GM12864 (cell line): Measurements from ENCODE around the gene ZNF552.
"Not testable (repeated sequence)": the region's sequence is repeated elsewhere in the genome, so short reads cannot be mapped to it uniquely, and the experiment has no call there.

Source experiments
- DNase-seq: peaks from one replicate; pipeline ENCODE4 v3.0.0-alpha.2; 2011; ENCODE audit warnings: low read depth
- H3K4me3 ChIP-seq: 2 replicates; pipeline ENCODE4 v1.5.1; 2011; ENCODE audit warnings: mild to moderate bottlenecking, low read depth, low read length, control low read depth
- TF ChIP-seq, protein P1 (sequence below): IDR thresholded peaks from 2 replicates; pipeline ENCODE4 v1.5.1; 2011; ENCODE audit warnings: low read depth, mild to moderate bottlenecking, moderate library complexity, low read length, control low read depth, inconsistent platforms; ENCODE audit errors: missing control alignments

ZNF552 gene

DNA sequence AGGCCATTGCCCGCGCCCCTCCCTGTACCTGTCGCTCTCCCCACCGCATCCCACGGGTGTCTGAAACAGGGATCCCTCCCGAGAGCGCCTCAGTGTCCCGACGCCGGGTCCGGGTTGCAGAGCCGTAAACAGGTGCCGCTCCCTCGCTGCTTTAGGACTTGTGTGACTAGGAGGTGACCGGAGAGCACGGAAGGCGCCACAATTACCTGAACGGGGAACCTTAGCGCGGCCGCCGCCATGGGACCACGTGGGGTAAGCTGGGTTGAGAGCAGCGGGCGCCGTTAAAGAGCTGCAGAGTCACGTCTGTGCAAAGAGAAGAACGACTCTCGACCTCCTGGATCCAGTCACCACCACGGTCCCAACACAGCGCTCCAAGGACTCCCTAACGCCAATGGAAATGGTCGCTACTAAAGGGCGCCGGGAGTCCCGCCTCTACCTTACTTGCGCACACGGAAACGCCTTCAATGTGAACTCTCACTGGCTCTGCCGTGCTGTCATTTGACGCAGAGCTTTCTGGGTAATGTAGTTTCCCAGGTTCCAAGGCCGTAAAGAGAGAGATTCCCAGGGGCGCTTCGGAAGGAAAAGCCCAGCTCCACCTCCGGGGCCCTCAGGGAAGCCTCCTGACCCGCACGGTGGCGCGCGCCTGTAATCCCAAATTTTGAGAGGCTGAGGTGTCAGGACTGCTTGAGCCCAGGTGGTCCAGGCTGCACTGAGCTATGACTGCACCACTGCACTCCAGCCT lies at the start of gene ZNF552:
TSS of gene ZNF552 (minus strand) at position 409 of the 742 bp plus-strand sequence. CDS start at position 239, 170 bp downstream.
- TF ChIP-seq, protein P1, sequence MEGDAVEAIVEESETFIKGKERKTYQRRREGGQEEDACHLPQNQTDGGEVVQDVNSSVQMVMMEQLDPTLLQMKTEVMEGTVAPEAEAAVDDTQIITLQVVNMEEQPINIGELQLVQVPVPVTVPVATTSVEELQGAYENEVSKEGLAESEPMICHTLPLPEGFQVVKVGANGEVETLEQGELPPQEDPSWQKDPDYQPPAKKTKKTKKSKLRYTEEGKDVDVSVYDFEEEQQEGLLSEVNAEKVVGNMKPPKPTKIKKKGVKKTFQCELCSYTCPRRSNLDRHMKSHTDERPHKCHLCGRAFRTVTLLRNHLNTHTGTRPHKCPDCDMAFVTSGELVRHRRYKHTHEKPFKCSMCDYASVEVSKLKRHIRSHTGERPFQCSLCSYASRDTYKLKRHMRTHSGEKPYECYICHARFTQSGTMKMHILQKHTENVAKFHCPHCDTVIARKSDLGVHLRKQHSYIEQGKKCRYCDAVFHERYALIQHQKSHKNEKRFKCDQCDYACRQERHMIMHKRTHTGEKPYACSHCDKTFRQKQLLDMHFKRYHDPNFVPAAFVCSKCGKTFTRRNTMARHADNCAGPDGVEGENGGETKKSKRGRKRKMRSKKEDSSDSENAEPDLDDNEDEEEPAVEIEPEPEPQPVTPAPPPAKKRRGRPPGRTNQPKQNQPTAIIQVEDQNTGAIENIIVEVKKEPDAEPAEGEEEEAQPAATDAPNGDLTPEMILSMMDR: no peak
- peak; percentile 80 for DNase-seq
- H3K4me3 ChIP-seq: peak within 1 kb of the TSS; percentile 67

DNA sequence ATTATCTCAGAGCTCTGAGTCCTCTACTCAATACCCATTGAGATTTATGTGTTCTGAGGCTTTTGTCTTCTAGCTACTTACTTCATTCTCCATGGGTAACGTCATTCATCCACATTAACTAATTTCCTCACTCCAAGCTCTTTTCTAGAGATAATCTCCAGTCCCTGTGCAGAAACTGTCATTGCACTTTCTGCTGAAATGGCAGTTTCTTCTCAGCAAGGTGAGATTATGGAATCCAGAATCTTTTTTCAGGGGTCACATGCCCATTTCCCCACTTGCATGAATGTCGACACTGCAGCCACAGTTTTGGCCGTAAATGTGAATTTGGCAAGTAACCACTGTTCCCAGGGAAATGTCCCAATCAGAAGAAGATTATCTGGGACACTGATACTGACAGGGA lies 47.6 kb upstream of the ZNF552 start:
- H3K4me3 ChIP-seq, DNase-seq: not testable (repeated sequence)

DNA sequence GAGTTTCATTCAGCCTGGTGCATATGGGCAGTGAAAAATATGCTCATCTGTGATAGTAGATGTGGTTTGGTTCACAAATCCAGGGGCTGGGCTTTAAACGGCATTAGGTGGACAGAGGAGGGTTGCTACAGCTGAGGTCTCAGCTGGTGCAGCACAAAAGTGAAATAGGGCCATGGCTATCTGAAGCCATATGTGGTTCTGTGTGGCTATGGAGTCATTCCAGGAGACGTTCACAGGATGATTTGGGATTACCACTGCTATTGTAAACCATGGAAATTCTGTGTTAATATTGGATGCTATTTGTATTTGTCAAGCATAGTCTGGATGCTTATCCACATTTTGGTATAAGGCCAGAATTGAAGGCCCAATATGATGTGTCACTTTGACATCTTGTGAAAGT lies 39.4 kb upstream of the ZNF552 start:
- DNase-seq, H3K4me3 ChIP-seq: not testable (repeated sequence)

DNA sequence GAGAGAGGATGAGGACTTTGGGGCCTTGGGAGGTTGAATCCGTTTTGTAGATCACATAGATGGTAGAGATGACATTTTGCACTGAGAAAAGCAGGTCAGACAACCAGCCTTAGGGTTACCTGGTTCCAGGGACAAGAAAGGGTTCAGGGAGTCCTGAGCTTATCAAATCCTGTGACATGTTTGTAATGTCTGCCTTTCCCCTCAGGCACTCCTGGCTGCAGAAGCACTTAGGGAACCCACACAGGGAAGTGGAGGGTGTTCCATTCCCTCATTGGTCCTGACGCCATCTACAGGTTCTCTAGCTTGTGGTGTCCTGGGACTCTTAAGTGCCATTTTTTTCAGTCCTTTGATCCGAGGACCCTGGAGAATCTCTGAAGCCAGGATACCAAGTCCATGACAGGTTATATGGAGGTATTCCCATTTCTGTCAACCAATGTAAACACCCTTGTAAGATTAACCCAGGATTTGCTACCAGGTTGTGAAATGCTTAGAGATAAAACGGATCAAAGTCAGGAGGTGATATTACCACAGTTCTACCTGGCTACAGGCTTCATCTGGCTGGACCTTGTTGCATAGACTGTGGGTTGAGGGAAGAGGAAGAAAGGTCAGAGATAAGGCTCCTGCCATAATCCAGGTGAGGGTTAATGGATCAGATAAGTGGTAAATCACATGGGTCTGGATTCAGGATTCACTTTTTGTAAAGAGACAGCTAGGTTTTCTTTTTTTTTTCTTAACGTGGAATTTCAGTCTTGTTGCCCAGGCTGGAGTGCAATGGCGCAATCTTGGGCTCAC lies 37.3 kb upstream of the ZNF552 start:
- H3K4me3 ChIP-seq, DNase-seq: not testable (repeated sequence)

GRCh38 chr19:57850553-57851017 lies 35.9 kb upstream of the ZNF552 start:
- no peak for DNase-seq

DNA sequence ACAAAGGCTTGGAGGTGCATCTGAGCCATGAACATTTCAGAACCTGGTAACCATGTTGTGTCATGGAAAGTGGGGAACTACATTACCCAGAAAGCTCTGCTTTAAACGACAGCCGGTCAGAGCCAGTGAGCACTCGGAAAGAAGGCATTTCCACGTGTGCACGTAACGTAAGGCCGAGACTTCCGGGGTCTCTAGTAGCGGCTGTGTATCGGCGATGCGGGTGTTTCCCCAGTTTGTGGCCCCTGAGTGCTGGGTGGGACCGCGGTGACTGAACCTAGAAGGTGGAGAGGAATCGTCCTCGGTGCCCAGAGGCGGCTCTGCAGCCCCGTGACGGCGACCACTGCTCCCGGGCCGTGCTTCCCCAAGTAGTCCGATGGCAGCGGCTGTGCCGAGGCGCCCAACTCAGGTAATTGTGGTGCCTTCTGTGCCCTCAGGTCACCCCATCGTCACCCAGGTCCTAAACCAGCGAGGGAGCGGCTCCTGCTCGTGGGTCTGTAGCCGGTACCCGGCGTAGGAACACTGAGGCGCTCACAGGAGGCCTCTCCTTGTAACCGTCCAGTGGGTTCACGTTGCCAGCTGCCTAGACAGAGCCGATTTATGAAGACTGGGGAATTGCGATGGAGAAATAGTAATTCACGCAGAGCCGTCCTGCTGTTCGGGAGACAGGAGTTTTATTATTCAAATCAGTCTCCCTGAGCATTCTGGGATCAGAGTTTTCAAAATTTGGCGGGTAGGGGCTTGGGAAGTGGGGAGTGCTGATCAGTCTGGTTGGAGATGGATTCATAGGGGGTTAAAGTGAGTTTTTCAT lies 35.2 kb upstream of the ZNF552 start, which contains the start of gene ZNF587:
TSS of gene ZNF587 (plus strand) at position 194 of the 808 bp plus-strand sequence. CDS start at position 374, 180 bp downstream.
- DNase-seq: peak; percentile 78
- peak within 1 kb of the TSS; percentile 83 for H3K4me3 ChIP-seq

More at GRCh38 chr19:57850553-57851017, 35.9 kb upstream of the ZNF552 start:
- TF ChIP-seq, protein P1: no peak
- peak overlapping the region; percentile 83 for H3K4me3 ChIP-seq

- not testable (repeated sequence) for DNase-seq
These were observed 34.5 kb upstream of the ZNF552 start for GRCh38 chr19:57849162-57849665.

DNA sequence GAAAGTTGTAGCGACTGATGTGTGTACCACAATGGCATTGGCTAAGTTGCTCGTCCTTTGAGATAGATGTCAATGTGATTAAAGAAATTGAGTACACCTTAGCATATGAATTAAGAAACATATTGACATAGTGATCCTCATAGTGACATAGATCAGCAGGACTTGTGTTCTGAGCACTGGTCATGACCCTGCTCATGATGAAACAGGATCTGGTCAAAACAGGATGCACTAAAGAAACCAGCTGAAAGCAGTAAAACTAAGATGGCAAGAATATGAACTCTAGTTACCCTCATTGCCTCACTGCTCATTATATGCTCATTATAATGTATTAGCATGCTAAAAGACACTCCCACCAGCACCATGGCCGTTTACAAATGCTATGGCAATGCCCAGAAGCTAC lies 32.5 kb upstream of the ZNF552 start:
- not testable (repeated sequence) for DNase-seq, H3K4me3 ChIP-seq

More at GRCh38 chr19:57849162-57849665, 34.5 kb upstream of the ZNF552 start:
- 0 out of 2 replicates have a peak overlapping the region, but pooled peaks have one; percentile 83 for H3K4me3 ChIP-seq

- no peak for DNase-seq
- TF ChIP-seq, protein P1: no peak
- no peak overlapping the region for H3K4me3 ChIP-seq
These were observed 26.5 kb upstream of the ZNF552 start for GRCh38 chr19:57841122-57841763.

DNA sequence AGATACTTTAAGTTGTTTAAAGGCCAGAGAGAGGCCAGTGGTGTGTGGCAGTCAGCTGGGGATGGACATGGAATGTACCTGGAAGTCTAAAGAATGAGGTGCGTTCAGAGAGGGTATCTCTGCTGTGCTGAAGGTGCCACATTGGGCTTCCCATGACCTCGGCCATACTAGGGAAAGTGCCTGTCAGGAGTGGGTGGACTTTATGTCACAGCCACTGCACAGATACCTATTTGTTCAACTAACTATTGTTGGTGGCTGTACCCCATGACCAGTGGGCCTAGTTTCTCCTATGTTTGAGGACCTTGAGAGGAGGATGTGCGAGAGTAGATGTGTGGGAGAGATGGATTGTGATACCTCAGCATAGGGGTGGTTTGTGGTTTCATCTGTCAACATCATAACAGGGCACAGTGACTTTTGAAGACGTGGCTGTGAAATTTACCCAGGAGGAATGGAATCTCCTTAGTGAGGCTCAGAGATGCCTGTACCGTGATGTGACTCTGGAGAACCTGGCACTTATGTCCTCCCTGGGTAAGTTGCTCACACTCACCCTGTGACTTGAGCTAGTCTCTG lies 24.0 kb upstream of the ZNF552 start:
- DNase-seq, H3K4me3 ChIP-seq: not testable (repeated sequence)

GRCh38 chr19:57836991-57837390 lies 22.3 kb upstream of the ZNF552 start:
- H3K4me3 ChIP-seq, DNase-seq: not testable (repeated sequence)
